GM18870 (cell line): ENCODE data around the gene GLI3.

Experiments
- ATAC-seq: cut with Tn5 transposase; IDR thresholded peaks from one replicate; pipeline ENCODE4 v1.9.1; 2021; ENCODE audit warnings: moderate library complexity; ENCODE audit not compliant: unreplicated experiment

GLI3 gene

GRCh38 chr7:41975849-41976248, 261.2 kb downstream of the GLI3 start:
- no peak for ATAC-seq

DNA sequence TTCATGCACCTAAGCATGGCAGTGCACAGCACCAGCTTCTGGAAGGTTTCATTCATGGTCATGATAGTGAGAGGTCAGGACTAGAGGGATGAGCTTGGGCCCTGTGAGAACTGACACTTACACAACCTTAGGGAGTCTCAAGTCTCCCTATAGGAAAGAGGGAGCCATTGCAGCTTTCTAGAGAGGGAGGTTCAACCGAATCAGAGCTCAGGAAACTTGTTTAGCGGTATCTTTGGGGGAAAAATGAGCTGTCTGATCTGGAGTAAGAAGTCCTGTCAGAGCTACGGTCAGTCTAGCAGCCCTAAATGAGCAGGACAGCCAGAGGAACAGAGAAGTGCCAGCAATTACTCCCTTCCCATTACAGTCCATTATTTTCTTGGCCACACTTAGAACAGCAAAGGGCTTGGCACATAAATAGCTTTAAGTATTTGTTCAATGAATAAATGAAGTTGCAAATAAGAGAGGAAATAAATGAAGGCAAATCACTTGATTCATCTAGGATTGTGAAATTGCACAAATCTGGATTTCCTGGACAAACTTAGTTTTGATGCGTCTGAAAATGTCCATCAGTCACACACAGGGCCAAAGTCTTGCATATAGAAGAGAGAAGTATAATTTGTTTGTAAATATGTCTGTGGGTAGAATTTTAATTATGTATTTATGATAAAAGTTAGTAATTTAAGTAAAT, 262.0 kb downstream of the GLI3 start:
- ATAC-seq = no peak

GRCh38 chr7:41973202-41973730, 263.7 kb downstream of the GLI3 start:
- no peak for ATAC-seq

DNA sequence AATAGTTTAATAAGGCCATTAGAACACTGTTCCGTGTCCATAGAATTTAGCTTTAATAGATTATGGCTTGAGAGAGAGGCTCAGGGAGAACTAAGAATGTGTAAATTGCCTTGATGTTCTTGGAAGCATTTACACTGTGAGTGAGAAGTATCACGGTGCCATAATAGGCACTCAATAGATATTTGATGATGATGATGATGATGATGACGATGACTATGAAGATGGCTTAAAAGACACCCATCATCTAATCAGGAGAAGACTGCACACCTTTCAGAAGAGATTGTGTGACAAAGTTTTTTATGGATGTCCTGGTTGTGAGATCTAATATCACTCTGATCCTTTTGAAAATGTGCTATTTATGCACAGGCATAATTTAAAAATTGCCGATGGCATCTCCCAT, 264.2 kb downstream of the GLI3 start:
- no peak for ATAC-seq

DNA sequence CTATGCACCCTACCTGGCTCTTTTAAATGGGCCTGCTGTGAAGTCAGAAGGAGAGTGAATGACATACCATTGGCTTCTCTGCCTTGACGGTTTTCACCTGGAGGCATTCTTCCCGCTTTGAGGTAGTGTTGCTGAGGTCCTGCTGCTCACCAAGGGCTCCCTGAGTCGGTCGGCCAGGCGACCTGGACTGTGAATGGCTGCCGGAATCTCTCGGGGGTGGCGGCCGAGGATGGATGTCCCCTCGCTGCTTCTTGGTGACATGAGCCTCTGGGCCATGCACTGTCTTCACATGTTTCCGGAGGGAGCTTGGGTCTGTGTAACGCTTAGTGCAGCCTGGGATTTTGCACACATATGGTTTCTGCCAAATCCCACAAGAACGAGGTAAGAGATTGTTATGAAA, 264.7 kb downstream of the GLI3 start:
- ATAC-seq = no peak

- no peak for ATAC-seq
These were observed 265.3 kb downstream of the GLI3 start for GRCh38 chr7:41971640-41972187.

- no peak for ATAC-seq
These were observed 266.1 kb downstream of the GLI3 start for GRCh38 chr7:41970941-41971340.

DNA sequence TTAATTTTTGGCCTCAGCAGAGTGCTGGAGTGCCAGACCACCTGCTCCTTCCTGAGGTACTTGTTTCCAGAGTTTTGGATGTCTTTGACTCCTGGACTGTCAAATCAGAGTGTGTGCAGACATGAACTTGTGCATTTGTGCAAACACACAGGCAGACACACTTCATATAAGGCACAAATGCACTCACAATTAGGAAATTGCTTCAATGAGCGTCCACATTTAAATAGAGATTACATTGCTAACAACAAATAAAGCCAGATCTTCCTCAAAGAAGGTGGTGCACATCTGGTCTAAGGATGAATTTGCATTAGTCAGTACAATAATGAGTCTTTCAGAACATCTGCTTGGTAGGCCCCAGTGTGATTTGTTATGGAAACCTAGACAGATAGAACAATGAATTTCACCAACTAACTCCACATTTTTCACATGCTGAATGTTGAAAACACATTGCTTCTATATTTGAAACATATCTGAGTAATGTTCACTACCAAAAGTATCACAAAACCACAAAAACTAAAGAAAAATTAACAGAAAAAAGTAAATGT, 267.4 kb downstream of the GLI3 start:
- no peak for ATAC-seq

DNA sequence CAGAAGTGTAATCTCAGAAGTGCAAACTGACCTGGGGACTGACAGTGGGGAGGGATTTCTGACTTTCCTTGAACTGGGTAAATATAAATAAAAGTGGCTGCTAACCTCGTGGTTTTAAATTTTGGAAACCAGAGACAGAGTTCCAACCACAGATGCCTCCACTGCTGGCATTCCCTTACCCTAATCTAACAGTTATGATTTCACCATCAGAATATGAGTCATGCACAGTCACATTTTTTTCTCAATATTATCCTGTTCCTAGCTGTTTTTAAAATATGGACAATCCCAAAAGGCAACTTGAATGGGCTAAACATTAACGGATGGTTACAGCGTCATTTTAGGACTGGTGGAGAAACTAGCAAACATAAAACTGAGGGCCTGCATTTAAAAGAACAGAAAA, 269.9 kb downstream of the GLI3 start:
- no peak for ATAC-seq

DNA sequence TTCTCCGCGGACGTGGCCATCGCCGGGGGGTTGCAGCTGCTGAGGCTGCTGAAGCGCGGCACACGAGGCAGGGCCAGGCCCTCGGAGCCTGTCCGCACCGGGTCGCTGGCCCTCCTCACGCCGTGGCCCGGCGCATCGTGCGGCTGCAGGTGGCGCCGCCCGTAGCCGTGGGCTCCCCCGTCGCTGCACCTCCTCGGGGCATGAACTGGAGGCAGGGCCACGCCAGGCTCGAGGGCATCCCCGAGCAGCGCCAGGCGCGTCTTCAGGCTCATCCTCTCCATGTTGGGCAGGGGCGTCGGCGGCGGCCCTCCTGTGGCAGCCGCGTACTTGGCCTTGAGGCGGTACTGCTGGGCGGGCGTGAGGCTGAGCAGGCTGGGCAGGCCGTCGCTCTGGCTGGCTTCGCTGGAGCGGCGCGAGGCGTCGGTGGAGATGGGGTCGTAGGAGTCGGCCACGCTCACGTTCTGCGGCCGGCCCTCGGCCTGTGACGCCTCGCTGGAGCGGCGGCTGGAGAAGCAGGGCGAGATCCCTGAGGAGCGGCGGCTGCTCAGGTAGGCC, 271.0 kb downstream of the GLI3 start:
- no peak for ATAC-seq

GRCh38 chr7:41964849-41965745, 271.9 kb downstream of the GLI3 start:
- no peak for ATAC-seq

DNA sequence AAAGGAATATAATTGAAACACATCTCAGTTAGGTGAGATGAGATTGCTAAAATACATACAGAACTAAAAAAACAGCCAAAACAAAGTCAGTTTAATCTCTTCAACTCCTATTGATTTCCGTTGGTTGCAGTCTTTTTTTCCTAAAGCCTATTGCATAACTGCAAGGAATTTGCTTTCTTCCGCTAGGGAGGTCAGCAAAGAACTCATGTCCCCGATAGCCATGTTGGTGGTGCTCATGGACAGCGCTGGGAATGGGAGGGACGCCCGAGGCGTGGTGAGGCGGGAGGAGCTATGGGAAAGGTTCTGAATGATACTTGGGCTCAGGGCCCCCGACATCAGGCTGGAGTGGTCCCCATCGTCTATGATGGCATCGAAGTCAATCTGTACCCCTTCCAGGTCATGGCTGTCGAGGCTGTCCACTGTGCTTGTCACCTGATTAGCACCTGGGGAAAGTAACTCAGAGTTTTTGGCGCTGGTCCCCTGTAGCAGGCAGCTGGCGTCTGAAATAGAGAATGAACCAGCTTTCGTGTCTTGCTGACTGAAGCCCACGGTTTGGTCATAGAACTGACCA, 272.7 kb downstream of the GLI3 start:
- no peak for ATAC-seq

DNA sequence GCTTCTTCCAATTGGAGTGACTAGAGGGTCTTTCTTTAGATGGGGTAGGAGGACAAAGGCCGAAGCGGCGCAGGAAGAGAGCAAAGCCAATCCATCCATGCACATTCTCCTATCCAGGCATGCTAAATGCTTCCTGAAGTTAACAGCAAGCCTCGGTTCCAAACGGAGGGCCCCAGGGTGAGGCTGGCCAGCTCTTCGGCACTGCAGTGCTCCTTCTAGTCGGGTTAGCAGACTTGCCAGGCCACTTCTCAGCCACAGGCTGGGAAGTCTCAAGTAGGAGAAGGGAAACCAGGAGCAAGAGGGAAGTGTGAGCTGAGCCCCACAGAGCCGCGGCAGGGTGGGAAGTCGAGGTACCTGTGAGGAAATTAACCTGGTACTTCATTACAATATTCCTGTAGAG, 280.3 kb downstream of the GLI3 start:
- ATAC-seq = no peak

DNA sequence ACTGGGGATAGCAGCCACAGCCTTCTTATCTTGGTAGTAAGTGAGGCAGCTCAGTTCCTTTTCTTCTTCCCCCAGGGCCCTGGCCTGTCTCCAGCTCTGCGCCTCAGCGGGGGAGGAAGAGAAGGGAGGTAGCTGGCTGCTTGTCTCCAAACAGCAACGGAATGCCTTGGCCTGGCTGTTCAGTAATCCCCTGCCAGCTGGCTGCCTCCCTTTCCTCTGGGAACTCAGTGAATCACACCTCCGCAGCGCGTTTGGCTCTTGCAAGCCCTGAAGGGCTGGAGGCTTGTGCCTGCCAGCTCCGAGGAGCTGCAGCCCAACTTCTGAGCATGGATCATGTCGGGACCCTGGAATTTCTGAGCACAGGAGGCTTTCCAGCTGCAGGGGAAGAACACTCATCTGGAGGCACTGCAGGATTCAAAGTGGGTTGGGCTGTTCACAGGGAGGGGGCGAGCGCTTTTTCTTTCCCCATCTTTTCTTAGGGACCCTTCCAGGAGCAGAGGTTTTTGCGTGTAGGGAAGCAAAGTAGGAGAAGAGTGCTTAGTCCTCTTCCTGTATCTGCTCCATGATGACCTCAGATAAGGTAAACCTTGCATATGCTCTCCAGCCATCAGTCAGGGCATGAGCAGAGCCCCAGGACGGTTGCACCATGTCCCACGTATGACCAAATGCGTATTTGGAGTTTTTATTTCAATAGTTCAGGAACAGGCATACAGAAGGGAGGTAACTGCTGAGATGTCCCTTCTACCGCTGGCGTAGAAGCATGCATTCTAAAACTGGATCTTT, 280.9 kb downstream of the GLI3 start:
- ATAC-seq = no peak

DNA sequence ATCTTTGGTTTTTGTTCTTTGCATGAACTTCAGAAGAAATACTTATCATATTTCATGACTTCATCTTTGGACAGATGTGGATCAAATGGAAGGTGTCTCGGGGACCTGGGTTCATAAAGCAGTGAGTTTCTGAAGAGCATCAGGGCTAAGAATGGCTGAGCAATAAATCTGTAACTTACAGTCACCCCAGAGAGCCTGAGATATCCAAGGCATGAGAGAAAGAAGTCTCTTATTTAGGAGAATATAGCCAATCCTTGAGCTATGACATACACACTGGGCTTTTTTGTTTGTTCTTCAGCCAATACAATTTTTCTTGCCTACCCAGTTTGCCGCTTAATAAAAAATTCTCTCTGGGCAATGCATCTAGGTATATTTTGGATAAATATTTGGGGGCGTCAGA, 281.6 kb downstream of the GLI3 start:
- no peak for ATAC-seq

GRCh38 chr7:41954976-41955375, 282.0 kb downstream of the GLI3 start:
- ATAC-seq = no peak

- ATAC-seq = no peak
These were observed 288.5 kb downstream of the GLI3 start for GRCh38 chr7:41948503-41948902.

DNA sequence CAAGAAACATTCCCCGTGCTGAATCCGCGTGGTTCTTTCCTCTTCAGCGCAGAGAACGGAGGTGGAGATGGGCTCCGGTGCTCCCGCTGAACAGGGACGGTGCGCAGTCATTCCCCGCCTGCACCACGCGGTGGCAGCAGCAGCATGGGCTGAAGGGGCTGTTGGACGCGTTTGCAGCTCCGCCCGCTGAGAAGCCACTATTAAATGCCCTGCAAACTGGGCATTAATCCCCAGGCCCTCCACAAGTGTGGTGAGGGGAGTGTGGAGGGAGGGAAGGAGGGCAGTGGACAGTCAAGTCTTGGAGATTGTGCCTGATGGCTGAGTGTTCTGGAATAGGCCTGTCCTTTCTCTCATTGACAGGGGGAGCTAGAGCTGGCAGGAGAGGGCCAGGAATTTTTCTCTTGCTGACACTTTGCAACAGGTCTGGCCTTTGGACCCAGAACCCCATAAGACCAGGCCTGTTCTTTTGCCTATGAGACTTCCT, 293.9 kb downstream of the GLI3 start:
- peak; percentile 81 for ATAC-seq

- ATAC-seq = peak; percentile 21
These were observed 294.4 kb downstream of the GLI3 start for GRCh38 chr7:41942468-41943093.
